ENCODE data around the gene LHFPL6.

LHFPL6 gene

DNA sequence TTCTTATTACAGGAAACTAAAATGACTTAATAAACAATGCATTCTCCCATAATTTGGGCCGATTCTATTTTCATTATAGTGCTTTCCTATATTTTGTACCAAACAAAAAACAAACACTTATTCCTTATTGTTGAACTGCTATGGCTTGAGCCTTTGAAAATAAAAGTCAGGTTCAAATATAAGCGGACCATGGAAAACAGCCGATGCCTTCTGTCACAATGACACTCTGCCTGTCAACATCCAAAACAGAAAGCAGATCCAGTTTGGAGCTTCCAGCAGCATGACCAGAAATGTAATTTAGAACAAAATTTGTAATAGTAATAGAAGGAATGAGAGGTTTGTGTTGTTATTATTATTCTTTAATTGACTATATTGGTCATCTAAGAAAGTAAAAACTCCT, 194.5 kb downstream of the LHFPL6 start:
- no peak for DNase-seq

DNA sequence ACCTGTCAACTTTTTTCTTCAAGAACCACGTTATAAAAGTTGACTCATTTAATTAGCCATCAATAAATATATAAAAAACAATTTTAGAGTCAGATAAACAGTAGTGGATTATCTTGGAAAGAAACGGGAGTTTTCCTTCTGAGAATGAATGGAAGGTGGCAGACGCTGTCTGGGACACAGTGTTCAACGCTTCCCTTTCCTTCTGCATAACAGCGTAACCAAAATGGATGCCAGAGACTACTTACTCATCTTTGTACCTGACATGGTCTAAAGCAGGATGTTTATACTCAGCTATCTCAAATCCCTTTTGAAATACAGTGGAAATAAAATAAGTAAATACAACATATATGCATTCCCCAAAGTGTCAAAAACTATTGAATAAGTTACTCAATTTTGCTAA, 195.2 kb downstream of the LHFPL6 start:
- no peak for DNase-seq

DNA sequence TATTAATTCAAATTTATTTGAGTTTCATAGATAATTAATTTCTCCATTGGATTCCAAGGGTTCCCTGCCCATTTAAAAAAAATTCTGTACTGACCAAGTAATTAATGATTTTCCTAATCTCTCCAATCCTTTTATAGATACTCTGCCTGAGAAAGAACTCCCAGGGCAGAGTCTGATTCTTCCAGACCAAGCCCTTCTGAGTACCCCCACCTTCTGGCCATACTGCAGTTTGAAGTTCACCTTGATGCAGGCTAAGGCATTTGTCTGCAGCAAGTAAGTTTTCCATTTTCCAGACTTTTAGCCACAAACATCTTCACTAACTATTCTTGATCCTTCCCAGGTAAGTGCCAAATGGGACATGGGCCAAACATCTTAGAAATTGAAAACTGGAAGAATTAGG, 195.9 kb downstream of the LHFPL6 start:
- DNase-seq, result no peak

DNA sequence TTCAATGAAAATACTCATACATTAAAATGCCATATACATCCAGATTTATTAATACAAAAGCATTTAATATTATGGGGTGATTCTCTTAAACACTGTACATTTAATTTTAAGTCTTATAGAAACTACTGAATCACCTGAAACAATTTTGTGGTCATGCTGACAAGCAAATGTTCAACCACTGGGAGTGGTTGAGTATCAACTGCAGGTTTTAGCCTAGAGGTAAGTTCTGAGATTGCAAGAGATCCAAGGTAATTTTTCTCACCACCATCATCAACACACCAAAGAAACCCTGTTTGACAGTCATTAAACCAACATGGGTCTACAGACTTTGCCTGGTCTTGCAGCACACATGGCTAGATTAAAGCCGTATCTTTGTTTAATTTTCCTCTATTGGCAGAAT, 196.3 kb downstream of the LHFPL6 start:
- DNase-seq, result no peak

DNA sequence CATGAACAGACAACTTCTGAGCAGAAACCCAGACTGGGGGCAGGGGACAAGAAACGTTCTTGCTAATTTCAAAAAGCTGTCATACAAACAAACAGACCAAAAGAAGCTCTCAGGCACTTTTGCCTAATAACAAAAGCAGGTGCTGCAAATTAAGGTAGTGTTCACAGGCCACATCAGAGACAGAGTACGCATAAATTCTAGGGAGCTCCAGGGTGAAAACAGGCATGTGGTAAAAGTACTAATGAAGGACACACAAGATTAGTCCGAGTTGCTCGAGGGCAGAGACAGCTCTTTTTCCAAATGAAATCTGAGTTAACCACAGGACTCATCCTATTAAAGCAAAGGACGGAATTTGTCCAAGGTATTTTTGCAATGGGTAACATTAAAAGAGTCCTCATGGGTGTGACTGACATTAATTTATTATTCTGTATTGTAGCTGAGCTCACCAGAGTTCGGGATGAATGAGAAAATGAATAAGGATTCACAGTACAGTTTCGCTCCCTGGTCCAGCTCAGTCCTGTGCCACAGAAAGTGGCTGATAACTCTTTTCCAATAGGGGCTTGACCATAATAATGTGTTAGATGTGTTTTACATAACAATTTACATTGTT, 197.3 kb downstream of the LHFPL6 start:
- no peak for DNase-seq

DNA sequence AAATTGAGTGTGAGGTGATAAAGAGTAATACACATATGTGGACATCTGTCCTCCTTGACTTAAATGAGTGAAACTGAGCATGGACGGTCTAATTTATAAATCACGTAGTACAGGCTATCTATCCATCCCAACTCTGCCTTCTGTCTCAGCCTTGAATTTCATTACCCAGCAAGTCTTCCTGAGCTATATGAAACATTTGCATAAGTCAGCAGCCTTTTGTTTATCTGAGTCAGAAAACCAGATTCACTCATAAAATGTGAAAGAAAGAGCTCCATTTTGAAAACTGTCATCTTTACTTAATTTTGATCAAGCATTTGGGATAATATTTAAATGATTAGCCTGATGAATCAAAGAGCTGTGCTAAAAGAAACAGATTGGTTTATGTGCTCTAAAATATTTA, 197.9 kb downstream of the LHFPL6 start:
- DNase-seq, result no peak

DNA sequence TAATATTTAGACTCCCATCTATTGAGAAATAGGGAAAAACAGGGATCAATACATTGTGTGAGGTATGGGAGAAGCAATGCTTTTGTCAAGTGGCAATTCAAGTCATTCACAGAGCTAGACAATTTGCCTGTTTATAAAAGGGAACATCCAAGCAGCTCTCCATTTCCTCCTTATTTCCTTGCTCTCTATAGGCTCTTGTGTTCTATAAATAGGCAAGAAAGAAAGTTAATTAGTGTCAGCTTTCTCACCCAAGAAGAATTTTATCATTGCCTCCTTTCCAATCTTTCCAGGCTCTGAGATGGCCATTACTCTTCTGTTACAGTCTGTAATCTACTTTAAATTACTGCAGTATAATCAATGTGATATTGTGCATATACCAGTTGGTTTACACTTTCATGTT, 199.9 kb downstream of the LHFPL6 start:
- DNase-seq, result no peak

DNA sequence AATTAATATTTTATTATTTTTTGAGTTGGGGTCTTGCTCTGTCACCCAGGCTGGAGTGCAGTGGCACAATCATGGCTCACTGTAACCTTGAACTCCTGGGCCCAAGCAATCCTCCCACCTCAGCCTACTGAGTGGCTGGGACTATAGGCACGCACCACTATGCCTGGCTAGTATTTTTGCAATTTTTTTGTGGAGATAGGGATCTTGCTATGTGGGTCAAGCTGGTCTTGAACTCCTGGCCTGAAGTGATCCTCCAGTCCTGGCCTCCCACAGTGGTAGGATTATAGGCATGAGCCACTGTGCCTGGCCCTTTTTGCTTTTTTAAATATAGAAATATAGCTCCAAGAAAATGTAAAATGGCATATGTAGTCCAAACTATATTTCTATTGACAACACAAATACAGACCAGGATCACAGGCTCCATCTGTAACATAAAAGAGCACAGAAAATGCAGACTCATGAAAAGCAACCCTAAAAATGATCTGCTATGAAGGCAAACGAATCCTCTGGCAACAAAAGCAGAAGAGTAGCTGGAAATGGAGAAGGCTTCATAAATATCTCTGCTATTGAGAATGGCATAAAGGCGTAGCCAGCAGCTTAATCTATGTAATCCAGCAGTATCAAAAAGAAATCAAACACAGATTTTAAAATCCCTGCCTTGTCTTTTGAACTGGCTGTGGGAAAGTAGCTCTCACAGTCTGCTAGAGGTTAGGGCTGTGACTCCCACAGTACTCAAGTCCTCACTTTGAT, 200.6 kb downstream of the LHFPL6 start:
- DNase-seq, result no peak

DNA sequence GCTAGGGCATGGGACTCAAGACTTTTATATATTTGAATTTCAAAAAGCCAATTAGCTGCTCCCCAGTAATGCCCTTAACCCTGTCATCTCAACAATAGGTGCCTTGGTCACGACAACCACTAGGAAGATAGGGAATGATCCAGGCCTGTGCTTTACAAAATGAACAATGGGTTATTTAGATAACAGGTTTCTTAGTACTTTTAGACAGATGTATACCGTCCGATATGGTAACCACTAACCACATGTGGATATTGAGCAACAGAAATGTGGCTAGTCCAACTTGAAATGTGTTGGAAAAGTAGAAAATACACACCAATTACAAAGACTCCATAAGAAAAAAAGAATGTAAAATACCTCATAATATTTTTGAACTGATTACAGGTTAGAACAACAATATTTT, 201.2 kb downstream of the LHFPL6 start:
- DNase-seq, result no peak

DNA sequence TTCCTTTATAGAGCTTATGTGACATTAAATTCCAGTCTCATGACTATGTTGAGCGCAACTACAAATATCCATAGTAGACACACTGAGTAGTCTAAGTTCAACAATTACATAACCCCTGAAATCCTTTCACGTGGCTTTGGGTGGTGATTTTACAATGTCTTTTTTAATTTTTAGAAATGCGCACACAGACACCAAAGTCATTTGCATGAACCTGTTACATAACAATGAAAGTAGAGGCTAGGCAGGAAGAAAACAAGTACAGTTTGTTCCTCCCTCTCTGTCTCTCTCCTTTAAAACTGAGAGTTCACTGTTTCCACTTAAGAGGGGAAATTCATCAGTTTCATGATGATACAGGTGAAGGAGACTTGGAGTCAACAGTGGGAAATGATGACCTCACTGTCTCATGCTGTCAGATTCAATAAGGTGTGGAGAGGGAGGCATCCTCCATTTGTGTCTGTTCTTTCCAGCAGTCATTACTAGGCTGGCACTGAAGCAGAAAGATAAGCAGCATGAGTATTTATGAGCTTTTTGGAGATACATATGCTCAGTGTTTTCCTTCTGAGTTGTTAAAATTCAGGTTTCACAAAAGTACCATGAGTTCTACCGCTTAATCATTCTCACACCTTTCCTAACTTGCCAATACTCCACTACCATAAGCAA, 201.8 kb downstream of the LHFPL6 start:
- DNase-seq, result no peak

DNA sequence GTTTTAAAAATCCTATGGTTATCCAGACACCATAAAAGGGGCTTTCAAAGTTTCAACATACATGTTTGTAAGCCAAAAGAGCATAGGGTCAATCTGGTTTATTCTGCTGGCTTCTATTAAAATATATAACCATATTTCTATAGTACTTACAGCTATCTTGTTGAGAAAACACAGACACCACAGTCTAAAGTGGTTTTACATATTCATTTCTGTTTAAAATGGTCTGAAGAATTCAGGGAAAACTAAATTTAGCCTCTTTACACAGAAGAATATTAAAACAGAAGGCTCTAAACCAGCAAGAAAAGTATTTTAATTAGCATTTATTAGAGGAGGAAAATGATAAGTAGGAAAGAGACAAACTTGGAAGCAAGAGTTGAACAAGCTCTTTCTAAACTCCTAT, 203.9 kb downstream of the LHFPL6 start:
- no peak for DNase-seq

DNA sequence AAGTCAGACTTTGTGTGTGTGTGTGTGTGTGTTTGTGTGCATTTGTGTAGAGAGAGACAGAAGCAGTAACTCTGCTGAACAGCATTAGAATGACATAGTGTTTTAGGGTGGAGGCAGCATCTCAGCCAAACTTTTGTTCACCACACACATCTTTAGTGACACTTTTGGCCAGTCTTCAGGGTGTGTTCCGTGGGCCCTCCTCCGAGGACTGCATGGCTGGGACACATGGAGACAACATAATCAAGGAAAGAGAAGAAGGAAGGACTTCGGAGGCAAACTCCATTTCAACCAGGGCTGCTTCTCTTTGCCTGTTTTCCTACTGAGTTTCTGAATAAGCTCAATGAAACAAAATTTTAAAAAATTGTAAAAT, 205.1 kb downstream of the LHFPL6 start:
- no peak for DNase-seq

DNA sequence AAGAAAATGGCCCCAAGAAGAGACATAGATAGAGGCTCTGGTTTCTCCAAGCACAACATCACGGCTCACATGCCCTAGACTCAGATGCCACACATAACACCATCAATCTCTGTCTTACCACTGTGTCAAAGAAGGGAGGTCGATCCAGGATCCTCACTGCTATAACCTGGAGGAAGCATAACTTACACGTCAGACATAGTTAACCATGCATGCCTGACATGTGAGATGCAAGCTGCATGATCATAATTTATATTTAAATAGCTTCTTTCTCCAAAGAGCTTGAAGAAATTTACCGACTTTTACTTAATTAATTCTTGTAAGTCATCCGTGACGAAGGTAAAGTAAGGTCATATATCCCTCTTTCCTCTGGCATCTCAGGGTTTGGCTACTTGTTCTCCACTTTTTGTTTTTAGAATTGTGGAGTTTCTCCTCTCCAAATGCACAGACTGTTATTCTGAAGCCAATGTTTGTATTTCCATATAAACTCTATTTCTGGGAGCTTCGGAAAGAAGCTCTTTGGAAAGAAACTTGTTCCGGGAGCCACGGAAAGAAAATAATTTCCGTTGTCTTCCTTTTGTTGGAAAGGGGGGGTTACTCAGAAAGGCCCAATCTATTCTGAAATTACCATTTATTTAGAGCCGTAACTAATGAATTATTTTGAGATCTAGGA, 205.6 kb downstream of the LHFPL6 start:
- no peak for DNase-seq

DNA sequence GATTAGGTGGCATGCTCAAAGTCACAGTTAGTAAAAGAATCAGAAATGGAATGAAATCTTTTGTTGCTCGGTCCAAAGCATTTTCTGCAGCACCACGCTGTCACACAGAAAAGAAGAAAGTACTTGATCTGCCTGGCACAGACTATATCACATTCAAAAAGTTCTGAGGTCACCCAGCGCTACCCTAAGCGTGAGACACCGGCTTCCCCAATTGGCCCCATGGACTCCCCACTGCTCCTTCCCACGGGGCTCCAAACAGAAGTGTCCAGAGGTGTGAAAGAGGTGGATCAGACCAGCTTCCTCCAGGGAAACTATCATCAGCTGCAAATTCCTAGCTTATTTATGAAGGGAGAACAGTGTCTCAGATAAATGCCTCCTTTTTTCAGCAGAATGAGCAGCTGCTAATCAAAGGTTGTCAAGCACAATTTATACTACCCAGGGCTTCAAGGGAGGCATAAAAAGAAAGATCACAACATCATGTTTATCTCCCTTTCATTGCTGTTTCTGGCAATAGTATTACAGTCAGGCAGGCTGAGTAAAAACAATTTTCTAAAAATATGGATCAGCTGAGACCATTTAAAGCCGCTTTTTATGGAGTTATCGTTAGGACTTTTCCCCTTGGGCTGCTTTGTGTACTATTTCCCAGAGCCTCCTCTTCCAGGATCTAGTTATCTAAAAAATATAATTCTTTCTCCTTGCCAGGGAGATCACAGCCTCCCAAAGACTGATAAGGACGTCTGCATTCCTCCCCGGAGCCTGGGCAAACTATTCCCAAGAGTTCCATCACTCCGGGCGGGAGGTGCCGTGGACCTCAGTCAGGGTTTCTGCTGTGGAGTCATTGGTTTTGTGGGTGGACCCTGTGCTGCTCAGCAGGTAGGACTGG, 208.0 kb downstream of the LHFPL6 start:
- no peak for DNase-seq

DNA sequence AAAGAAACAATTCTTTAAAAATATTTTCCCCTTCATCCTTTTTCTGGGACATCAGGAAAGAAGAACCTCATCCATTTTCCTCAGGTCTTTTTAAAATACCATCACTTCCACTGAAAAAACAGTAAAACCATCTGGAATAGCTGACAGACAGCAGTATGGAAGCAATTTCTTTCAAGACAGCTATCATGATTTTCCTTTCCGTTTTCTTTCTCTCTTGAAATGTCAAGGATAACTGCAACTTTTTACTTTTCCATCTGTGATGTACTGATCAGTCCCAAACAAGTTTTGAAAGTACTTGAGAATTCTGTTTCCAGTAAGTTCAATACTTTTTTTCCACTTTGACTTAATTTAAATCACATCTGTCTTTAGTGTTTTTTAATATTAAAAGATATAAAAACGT, 211.2 kb downstream of the LHFPL6 start:
- no peak for DNase-seq

DNA sequence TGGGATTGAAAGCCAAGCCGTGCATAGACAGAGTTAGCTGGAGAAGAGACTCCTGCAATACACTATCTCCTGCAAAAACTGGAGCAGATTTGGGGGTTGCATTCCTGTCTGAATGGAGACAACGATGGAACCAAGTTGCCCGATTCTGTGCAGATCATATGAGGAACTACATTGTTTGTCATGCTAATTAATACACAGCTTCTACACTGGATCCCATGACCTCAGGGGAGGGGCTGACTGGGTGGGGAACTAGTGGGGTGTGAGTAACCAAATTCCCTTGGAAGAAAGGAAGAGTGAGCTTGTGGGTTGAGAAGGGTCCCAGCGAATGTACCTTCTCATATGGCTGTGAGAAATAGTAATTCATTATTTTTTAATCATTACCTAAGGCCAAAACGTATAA, 214.0 kb downstream of the LHFPL6 start:
- no peak for DNase-seq

DNA sequence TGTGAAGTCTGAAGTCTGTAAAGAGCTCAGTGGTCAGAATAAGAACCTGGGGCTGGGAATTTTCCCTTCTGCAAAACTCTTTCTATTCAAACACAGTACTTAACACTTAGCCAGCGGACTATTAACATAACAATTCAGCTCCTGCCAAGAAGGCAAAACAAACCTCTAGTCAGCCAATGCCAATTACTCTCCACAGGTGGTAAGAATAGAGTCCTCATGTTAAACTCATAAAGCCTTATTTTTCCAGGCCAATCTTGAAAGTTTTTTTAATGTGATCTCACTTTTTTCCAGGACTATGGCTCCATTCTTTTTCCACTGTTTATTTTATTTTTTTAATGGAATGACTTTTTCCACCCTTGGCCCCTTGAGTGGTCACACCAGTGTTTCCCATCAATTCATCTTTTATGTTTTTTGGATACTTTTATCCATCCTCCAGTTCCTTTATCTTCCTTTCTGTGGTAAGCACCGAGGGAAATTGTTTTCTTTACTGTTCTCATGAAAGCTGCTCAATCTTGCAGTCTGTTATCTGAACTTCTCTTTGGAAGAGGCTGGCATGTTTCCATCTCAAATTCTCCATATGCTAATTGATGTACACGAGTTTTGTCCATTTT, 217.3 kb downstream of the LHFPL6 start:
- no peak for DNase-seq

DNA sequence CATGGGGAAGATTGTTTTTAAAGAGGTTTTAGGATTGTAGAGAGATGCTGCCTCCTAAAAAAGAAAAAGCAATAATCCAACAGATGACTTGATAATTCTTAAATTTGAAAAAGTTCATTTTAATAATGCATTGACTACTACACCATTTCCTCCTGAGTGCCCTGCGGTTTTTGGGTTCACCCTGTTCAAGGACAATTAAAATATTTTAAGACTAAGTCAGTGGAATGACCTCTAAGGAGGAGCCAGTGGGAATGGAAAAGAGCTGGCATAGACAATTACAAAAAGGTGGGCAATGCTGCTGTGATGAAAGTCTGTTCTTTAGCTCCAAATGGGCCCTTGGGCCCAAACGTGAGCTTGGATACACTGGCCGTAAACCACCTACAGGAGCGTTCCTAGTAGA, 217.8 kb downstream of the LHFPL6 start:
- DNase-seq, result no peak

DNA sequence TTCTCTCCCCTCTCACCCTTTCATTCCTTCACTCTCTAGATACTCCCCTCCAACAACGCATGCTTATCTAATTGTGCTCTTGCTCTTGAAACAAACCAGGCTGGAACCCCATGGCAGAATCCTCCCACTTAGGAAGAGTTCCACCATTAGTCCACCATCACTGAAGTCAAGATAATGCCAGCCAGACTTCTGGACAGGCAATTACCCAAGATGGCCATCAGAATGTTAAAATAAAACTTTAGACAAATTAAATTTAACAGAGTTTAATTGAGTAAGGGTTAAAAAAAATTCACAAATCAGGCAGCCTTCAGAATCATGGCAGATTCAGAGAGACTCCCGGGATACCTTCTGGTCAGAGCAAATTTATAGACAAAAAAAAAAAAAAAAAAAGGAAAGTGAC, 221.5 kb downstream of the LHFPL6 start:
- no peak for DNase-seq

DNA sequence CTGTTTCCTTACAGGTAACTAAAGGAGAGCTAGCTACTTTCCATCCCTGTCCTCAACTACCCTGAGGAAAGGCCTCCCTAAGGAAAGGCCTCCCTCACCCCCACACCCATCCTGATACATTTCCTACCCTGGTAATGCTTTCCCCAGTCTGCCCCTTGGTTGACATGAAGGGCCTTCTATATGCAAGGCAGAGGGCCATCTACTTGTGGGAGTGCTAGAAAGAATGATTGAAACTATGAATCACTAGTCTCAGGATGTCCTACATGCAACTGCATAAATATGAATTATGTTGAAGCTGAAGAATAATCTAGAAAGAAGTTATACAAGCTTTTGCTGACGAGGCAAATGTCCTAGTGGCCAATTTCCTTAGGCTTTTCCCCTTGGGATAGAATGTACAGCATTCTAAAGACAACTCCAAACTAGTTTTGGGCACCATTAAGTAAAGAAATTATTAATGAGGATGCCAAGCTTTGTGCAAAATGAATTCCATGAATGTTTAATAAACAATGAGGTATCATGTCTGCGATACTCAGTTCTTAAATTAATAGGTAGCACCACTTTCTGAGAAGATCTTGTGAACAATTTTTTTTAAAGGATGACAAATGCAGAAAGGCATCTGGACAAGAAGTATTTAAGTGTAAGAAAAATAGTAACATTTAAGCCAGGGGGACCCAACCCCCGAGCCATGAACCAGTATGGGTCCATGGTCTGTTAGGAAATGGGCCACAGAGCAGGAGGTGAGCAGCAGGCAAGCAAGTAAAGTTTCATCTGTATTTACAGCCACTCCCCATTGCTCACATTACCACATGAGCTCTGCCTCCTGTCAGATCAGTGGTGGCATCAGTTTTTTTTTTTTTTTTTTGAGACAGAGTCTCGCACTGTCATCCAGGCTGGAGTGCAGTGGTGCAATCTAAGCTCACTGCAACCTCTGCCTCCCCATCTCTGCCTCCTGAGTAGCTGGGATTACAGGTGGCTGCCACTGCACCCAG, 223.0 kb downstream of the LHFPL6 start:
- no peak for DNase-seq

DNA sequence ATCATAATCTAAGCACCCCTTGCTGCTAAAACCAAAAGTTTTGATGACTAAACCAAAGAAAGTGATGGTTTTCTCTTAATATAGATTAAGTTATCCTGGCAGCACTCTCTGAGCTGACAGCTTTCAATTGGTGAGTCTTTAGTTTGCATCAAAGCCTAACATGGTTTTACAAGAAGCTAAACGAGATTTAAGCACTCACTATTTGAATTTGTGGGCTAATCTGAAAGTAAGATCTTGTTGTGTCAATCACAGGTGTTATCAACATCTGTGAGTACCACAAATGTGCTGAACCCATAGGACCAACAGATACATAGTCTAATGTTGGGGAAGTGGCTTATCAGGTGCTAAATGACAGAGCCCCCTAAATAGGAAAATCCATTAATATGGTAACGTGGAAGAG, 223.9 kb downstream of the LHFPL6 start:
- DNase-seq, result no peak
